ENCODE data around the gene SOBP.

- no peak for TF ChIP-seq YY1 (tag by site-specific recombination; IDR thresholded peaks at IDR 0.05)
- TF ChIP-seq CTCF (tag by site-specific recombination; IDR thresholded peaks at IDR 0.05): no peak
- no peak for TF ChIP-seq ZNF274 (IDR thresholded peaks at IDR 0.05; ENCODE audit: low read length)
- no peak for TF ChIP-seq ZNF274 (tag by site-specific recombination; IDR thresholded peaks at IDR 0.05; ENCODE audit: borderline replicate concordance)
- no peak for TF ChIP-seq GFI1B (tag by site-specific recombination; IDR thresholded peaks at IDR 0.05)
Measured at GRCh38 chr6:107447663-107448216, 42.2 kb upstream of the SOBP start.

All from HEK293 (cell line).